Ovary (tissue), 3 donors: Measurements from ENCODE around the gene DHX8.

Source experiments
- CTCF ChIP-seq, 3 donors: fragments of 450-650 bp in 2 of 3; fragments of 200-600 bp in 1 of 3; IDR thresholded peaks; one replicate each; pipeline versions ENCODE4 v1.5.1 to v1.8.0; 2016 to 2022; ENCODE audit warnings: antibody characterized with exemption in 3 of 3, mild to moderate bottlenecking in 1 of 3
- EP300 ChIP-seq: sonication (generic); formaldehyde crosslinking; IDR thresholded peaks from one replicate; pipeline ENCODE4 v1.6.1; 2017; ENCODE audit warnings: antibody characterized with exemption
- POLR2A ChIP-seq: fragments of 450-650 bp; IDR thresholded peaks from one replicate; pipeline ENCODE4 v1.6.1; 2017; ENCODE audit warnings: antibody characterized with exemption, mild to moderate bottlenecking, moderate library complexity
- donor health status: DM: no; HTN: no; CAD: no.

GRCh38 chr17:43556292-43556691, 72.5 kb downstream of the DHX8 start:
- TF ChIP-seq EP300 = no peak
- TF ChIP-seq CTCF (IDR thresholded peaks at IDR 0.05) = no peak
- TF ChIP-seq POLR2A = no peak
